ENCODE data around the gene SPATA6L. TPM values are rescaled to one million over a fixed set of nuclear protein-coding genes. Genes with fewer than 3 reads are reported as not detected.

SPATA6L gene
- total and polyA plus RNA-seq, 2 of the 13 experiments (the other 11 are each of a cell fraction or from before 2014, with no cell fraction given) = 1.1 to 1.9 TPM

- TF ChIP-seq AHDC1 (CRISPR knock-in tag; IDR thresholded peaks at IDR 0.05; ENCODE audit: borderline replicate concordance) = no peak
Observed at GRCh38 chr9:4574657-4575243, 91.5 kb downstream of the SPATA6L start (continued).

GRCh38 chr9:4573634-4574389 is 92.5 kb downstream of the SPATA6L start:
- in situ Hi-C loops (cut with HindIII; ENCODE audit: extremely low pct_ligation_motif_present, low pct_unique_long_range_greater_than_20kb) = no loop called here
- WGBS (ENCODE audit: low lambda C conversion rate) = 13% methylated on average over 5 of the region's 5 CpGs
- no peak overlapping the region for H3K4me2 ChIP-seq (ENCODE audit: low read depth, low read length)
- no peaks in the 10 kb centered on the region for H4K20me1 ChIP-seq (ENCODE audit: insufficient read depth, low read length)
- ATAC-seq (no peak; the same call in 2 of the 3 replicates), FAIRE-seq (no peak), DNase-seq (ENCODE audit: low spot score) (no peak)
- no peaks in the 10 kb centered on the region for H3K79me2 ChIP-seq (ENCODE audit: insufficient read depth, low read length)
- H3K9ac ChIP-seq (ENCODE audit: insufficient read depth, low read depth, low read length) = no peak overlapping the region
- no peak overlapping the region for H2AFZ ChIP-seq (ENCODE audit: low read length)
- POLR2A ChIA-PET = no interaction called here
- H3K9me3 ChIP-seq (ENCODE audit: low read length) = no peaks in the 10 kb centered on the region
- intact Hi-C loops (cut with micrococcal nuclease; ENCODE audit: unreplicated experiment) = loop anchor here (10.0 kb wide), 1 partner anchor 59 kb away; no protein-coding TSS in a partner anchor
- peaks cover 0 to 1% of the 10 kb centered on the region in 2 experiments; a peak in 1 of 5 replicates for H3K27me3 ChIP-seq (ENCODE audit: control insufficient read depth in 1 of 2, insufficient read depth in 2 of 2, low read length in 2 of 2)
- BruUV-seq (replicated peaks) = no TSS peak
- CTCF ChIA-PET (ENCODE audit: low intra/inter-chr PET ratio, low total read pairs) = no interaction called here
- no peak overlapping the region for H3K4me3 ChIP-seq (replicated peaks in 1 of 3; ENCODE audit: insufficient read depth in 1 of 3, low read depth in 2 of 3, low read length in 3 of 3)
- no peaks in the 10 kb centered on the region for H3K36me3 ChIP-seq (replicated peaks in 1 of 2; ENCODE audit: control insufficient read depth in 1 of 2, insufficient read depth in 2 of 2, low read length in 2 of 2)
- no peaks in the 10 kb centered on the region for H3K4me1 ChIP-seq (ENCODE audit: insufficient read depth, low read length)
- H3K27ac ChIP-seq (ENCODE audit: extremely low read length, insufficient read depth, low read length) = no peak overlapping the region
- TF ChIP-seq ZNF724P (CRISPR knock-in tag; IDR thresholded peaks at IDR 0.05; ENCODE audit: borderline replicate concordance) (no peak), MEIS1 (CRISPR knock-in tag; IDR thresholded peaks at IDR 0.05; ENCODE audit: borderline replicate concordance) (no peak), RELA (CRISPR knock-in tag; IDR thresholded peaks at IDR 0.05) (no peak), ZFP90 (CRISPR knock-in tag; IDR thresholded peaks at IDR 0.05; ENCODE audit: borderline replicate concordance) (no peak), CBX5 (CRISPR knock-in tag; IDR thresholded peaks at IDR 0.05; ENCODE audit: borderline replicate concordance) (no peak), AKNA (CRISPR knock-in tag; IDR thresholded peaks at IDR 0.05; ENCODE audit: borderline replicate concordance) (no peak), PHF5A (CRISPR knock-in tag; IDR thresholded peaks at IDR 0.05; ENCODE audit: low read depth, unreplicated experiment) (no peak), MTA3 (CRISPR knock-in tag; IDR thresholded peaks at IDR 0.05) (no peak), ZNF546 (CRISPR knock-in tag; conservative IDR thresholded peaks at IDR 0.05) (no peak)

Measured in HepG2 (cell line).